Transverse colon (tissue), 4 donors: ENCODE data around the gene BTRC.

Experiments used
- CTCF ChIP-seq, 5 experiments: fragments of 200-600 bp in 3 of 5; fragments of 450-650 bp in 2 of 5; sonication (generic) in 3 of 5; IDR thresholded peaks; 1 replicate in 2 of 5; 2 replicates in 3 of 5; pipeline ENCODE4 v1.5.1; 2016 to 2017; ENCODE audit warnings: antibody characterized with exemption in 5 of 5, inconsistent platforms in 3 of 5, mild to moderate bottlenecking in 2 of 5, moderate library complexity in 1 of 5
- POLR2AphosphoS5 ChIP-seq, 3 donors: sonication (generic); formaldehyde crosslinking; IDR thresholded peaks; one replicate each; pipeline ENCODE4 v1.6.1; 2016; ENCODE audit warnings: antibody characterized with exemption in 3 of 3

- TF ChIP-seq CTCF (IDR thresholded peaks at IDR 0.05): no peak
- no peak for TF ChIP-seq POLR2AphosphoS5 (IDR thresholded peaks at IDR 0.05)
Measured at GRCh38 chr10:101572785-101573184, 218.8 kb downstream of the BTRC start.
